T-helper 17 cell (primary cell): ENCODE data around the gene GRID1. TPM values are rescaled to one million over a fixed set of nuclear protein-coding genes. Genes with fewer than 3 reads are reported as not detected.

Experiments
- ATAC-seq: fragments of 150-1000 bp; cut with Tn5 transposase; 2 replicates; pipeline ENCODE4 v1.10.0; 2021; ENCODE audit warnings: mild to moderate bottlenecking, moderate library complexity
- DNase-seq, 3 donors: peaks; one replicate each; pipeline versions ENCODE4 v3.0.0 to v3.0.0-alpha.2; 2020 to 2021
- H3K9me3 ChIP-seq: one replicate; pipeline ENCODE4 v1.7.0; 2013; ENCODE audit warnings: low read length, mild to moderate bottlenecking; ENCODE audit not compliant: control insufficient read depth, poor library complexity, severe bottlenecking
- H3K27ac Mint-ChIP-seq: one replicate; pipeline ENCODE4 v1.8.0; 2022; ENCODE audit warnings: mild to moderate bottlenecking, moderate library complexity, mixed read lengths
- H3K27me3 Mint-ChIP-seq: one replicate; pipeline ENCODE4 v1.8.0; 2022; ENCODE audit warnings: mixed read lengths
- H3K36me3 Mint-ChIP-seq: one replicate; pipeline ENCODE4 v1.8.0; 2022; ENCODE audit warnings: low read depth, mixed read lengths
- H3K4me1 Mint-ChIP-seq: one replicate; pipeline ENCODE4 v1.8.0; 2022; ENCODE audit warnings: mild to moderate bottlenecking, mixed read lengths
- H3K4me3 Mint-ChIP-seq: one replicate; pipeline ENCODE4 v1.8.0; 2022; ENCODE audit warnings: mild to moderate bottlenecking, moderate library complexity, mixed read lengths
- total RNA-seq, 4 donors: library from RNA in 2 of 4; stranded (reverse) in 2 of 4; gene quantifications; one replicate each; pipeline ENCODE4 v1.2.3 and lab custom pipeline; 2022 to 2026

The GRID1 gene
- total RNA-seq (not detected), total RNA-seq (lab: John Stamatoyannopoulos, UW) (0 to 0.35 reads per million in 2 donors)

- no peaks in the 10 kb centered on the region for H3K9me3 ChIP-seq
- peaks cover 6% of the 10 kb centered on the region for H3K4me1 Mint-ChIP-seq
- peaks cover 75% of the 10 kb centered on the region for H3K27me3 Mint-ChIP-seq
- H3K27ac Mint-ChIP-seq = no peak within 1 kb of the TSS
- H3K36me3 Mint-ChIP-seq = peaks cover 12% of the 10 kb centered on the region
- ATAC-seq (peak; percentile 55), DNase-seq (no peak)
- peak within 1 kb of the TSS; percentile 89 for H3K4me3 Mint-ChIP-seq
These were observed at the start of gene GRID1 for GRCh38 chr10:86366033-86366901. Gene GRID1 (minus strand): TSS chr10:86366795.

DNA sequence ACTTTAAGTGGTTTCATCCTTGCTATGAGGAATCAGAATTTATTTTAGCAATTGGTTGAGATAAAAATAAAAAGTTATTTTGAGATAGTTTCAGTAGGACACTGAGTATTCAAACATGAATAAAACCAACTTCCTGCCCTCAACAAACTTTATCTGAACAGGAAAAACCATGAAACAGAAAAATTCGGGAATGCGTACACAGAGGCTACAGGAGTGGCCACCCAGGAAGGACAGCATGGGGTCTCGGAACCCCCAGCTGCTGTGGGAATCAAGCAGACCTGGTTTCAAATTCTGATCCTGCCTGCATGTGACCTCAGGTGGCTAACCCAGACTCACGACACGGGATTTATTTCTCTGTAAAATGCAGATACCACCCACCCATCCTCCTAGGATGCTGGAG is 49.0 kb upstream of the GRID1 start:
- no peaks in the 10 kb centered on the region for H3K27me3 Mint-ChIP-seq
- ATAC-seq (no peak), DNase-seq (no peak)
- H3K4me1 Mint-ChIP-seq = peaks cover 24% of the 10 kb centered on the region
- H3K4me3 Mint-ChIP-seq = no peak overlapping the region
- H3K36me3 Mint-ChIP-seq = peaks cover 4% of the 10 kb centered on the region
- H3K9me3 ChIP-seq = no peaks in the 10 kb centered on the region
- peak overlapping the region; percentile 48 for H3K27ac Mint-ChIP-seq

DNA sequence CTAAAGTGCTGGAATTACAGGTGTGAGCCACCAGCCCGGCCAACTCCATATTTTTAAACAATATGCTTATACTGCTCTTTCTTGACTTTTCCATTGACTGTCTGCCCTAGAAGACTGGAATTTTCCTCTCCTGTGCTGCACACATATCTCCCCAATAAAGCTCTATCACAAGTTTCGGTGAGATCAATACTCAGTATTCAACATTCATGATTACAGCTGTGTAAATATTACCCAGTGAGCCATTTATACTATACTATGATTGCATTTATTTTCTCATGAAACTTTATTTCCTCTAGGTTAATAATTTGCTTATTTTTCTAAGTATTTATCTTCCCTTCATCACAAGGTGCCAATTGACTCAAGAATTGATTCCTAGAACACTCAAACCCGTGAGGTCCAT is 48.5 kb upstream of the GRID1 start:
- H3K4me1 Mint-ChIP-seq = peaks cover 25% of the 10 kb centered on the region
- peaks cover under 1% of the 10 kb centered on the region for H3K36me3 Mint-ChIP-seq
- no peaks in the 10 kb centered on the region for H3K27me3 Mint-ChIP-seq
- H3K4me3 Mint-ChIP-seq = no peak overlapping the region
- no peak for ATAC-seq
- H3K27ac Mint-ChIP-seq = peak overlapping the region; percentile 48
- no peak for DNase-seq
- H3K9me3 ChIP-seq = no peaks in the 10 kb centered on the region

- Mint-ChIP-seq H3K27ac (peak overlapping the region; percentile 67), H3K4me1 (peaks cover 28% of the 10 kb centered on the region), H3K27me3 (no peaks in the 10 kb centered on the region), H3K4me3 (no peak overlapping the region), H3K36me3 (no peaks in the 10 kb centered on the region)
- no peak for DNase-seq
- ATAC-seq = peak; percentile 76
- H3K9me3 ChIP-seq = no peaks in the 10 kb centered on the region
These were observed 46.6 kb upstream of the GRID1 start for GRCh38 chr10:86413046-86413728.

DNA sequence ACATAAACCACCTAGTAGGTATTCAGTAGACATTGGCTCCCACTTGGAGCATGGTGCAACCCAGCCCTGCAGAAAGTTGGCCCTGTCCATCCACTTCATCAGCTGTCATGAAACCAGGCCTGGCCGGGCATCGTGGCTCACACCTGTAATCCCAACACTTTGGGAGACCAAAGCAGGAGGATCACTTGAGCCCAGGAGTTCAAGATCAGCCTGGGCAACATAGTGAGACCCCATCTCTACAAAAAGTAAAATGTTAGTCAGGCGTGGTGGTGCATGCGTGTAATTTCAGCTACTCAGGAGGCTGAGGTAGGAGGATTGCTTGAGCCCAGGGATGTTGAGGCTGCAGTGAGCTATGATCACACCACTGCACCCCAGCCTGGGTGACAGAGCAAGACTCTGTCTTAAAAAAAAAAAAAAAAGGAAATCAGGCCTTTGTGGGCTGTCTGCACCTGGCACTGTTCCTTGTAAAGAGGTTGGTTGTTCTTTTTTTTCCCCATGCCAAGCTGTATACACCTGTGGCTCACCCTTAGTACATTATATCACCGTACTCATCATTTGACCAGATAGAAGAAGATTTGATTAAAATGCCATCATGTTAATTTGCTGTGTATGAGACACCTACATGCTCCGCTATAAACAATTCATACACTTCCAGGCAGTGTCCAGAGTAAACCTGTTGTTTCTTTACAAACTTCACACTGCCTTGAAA is 45.4 kb upstream of the GRID1 start:
- Mint-ChIP-seq H3K27ac (peak overlapping the region; percentile 67), H3K4me3 (peak overlapping the region; percentile 77), H3K36me3 (no peaks in the 10 kb centered on the region), H3K4me1 (peaks cover 28% of the 10 kb centered on the region), H3K27me3 (no peaks in the 10 kb centered on the region)
- no peaks in the 10 kb centered on the region for H3K9me3 ChIP-seq
- DNase-seq (no peak), ATAC-seq (no peak)

DNA sequence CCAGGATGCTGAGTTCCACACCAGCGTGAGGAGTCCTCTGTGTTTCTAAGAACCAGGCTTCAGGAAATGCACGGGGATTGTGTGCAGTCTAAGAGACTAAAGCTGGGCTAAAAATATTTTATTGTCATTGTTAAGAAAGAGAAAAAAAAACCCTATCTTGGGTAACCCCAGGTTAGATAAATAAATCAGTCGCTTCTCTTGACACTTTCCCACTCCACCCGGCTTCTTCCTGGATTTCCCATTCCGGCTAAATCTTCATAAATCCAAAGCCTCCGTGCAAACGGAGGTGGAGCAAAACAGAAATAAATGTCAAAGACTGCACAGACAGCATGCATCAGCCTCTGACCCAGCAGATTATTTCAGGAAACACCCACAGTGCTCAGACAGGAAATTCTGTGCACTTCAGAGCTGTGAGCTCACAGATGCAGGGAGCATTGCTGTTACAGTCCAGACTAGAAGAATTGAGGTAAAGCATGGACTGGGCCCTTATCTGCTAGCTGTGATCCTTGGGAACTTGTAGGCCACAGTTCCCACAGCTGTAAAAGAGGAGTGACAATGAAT is 44.8 kb upstream of the GRID1 start:
- ATAC-seq (peak; percentile 78), DNase-seq (no peak)
- Mint-ChIP-seq H3K27ac (peak overlapping the region; percentile 67), H3K36me3 (no peaks in the 10 kb centered on the region), H3K4me1 (peaks cover 28% of the 10 kb centered on the region), H3K27me3 (no peaks in the 10 kb centered on the region), H3K4me3 (peak overlapping the region; percentile 77)
- no peaks in the 10 kb centered on the region for H3K9me3 ChIP-seq

DNA sequence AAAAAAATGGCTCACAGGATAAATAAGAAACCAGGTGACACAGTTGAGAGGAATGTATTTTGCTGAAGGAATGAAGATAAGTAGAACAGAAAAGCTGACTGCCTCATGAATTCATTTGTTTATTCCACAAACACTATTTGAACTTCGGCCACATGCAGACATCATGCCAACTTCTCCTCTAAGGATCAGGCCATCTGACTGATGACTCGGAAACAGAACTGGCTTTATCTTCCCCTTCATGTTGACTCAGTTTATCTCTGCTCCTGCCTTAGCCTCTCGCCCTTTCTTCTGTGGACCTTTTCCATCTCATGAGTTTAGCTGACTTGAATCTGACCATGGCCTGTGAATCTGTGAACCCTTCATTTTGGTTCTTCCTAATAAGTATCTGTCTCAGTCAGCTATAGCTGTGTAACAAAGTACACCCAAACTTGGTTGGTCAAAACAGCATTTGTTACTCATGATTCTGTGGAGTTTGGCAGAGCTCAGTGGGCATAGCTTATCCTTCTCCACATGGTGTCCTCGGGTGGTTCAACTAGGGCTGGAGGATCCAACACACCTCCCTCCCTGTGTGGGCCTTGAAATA is 44.0 kb upstream of the GRID1 start:
- DNase-seq (no peak), ATAC-seq (no peak)
- H3K4me3 Mint-ChIP-seq = peak overlapping the region; percentile 77
- no peaks in the 10 kb centered on the region for H3K36me3 Mint-ChIP-seq
- no peaks in the 10 kb centered on the region for H3K9me3 ChIP-seq
- peaks cover 28% of the 10 kb centered on the region for H3K4me1 Mint-ChIP-seq
- H3K27me3 Mint-ChIP-seq = no peaks in the 10 kb centered on the region
- H3K27ac Mint-ChIP-seq = peak overlapping the region; percentile 67

- H3K27ac Mint-ChIP-seq = peak overlapping the region; percentile 43
- DNase-seq = no peak
- H3K4me1 Mint-ChIP-seq = peaks cover 24% of the 10 kb centered on the region
- no peak overlapping the region for H3K4me3 Mint-ChIP-seq
- no peak for ATAC-seq
- no peaks in the 10 kb centered on the region for H3K27me3 Mint-ChIP-seq
- H3K9me3 ChIP-seq = no peaks in the 10 kb centered on the region
- H3K36me3 Mint-ChIP-seq = no peaks in the 10 kb centered on the region
These were observed 42.6 kb upstream of the GRID1 start for GRCh38 chr10:86409183-86409582.

DNA sequence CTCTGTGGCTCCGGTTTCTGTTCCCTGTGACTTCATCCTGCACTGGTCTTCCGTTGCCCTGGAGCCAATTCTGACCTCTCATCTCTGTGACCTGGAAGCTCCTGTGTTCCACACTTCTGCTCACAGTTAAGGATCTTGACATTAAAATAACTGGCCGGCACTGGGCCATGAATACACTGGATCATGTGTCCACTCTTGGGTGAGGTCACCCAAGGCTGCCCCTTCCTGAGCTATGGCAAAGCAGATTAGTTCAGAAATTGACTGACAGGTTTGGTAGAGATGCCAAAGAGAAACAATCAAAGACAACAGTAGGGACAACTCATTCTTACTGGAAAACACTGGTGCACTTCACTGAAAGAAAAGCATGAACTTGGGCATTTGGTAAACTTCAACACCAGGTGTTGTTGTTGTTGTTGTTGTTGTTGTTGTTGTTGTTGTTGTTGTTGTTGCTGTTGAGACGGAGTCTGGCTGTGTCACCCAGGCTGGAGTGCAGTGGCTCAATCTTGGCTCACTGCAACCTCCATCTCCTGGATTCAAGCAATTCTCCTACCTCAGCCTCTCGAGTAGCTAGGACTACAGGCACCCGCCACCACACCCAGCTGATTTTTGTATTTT is 36.7 kb upstream of the GRID1 start:
- Mint-ChIP-seq H3K36me3 (no peaks in the 10 kb centered on the region), H3K27ac (no peak overlapping the region)

DNA sequence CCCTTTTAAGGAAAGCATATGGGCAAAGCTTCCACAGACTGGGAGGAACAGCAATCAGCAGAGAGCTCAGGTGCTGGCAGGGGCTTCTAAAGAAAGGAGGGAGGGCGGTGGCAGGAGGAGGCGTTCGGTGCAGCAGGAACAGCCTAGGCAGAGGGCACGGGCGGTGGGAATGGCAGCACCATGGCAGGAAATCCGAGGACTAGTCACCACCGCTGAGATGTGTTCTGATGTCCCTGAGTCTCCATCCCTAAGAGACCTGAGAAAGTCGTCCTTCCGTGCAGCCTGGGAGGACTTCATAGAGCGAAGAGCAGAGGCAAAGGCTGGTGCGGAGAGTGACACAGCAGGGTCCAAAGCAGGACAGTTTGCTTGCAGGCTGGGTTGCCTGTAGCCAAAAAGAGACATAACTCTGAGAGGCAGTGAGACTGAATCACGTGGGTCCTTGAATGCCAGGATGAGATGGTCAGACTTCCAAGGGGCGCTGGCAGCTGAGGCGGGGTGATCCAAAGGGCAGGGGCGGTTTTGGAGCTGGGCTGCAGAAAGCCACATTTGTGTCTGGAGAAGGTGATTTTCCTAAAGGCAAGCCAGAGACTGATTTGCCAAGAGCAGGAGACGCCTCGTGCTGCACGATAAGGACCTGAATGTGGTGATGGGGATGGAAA is 35.8 kb upstream of the GRID1 start:
- no peaks in the 10 kb centered on the region for H3K9me3 ChIP-seq
- H3K27ac Mint-ChIP-seq = peak overlapping the region; percentile 74
- H3K4me1 Mint-ChIP-seq = peaks cover 12% of the 10 kb centered on the region
- ATAC-seq = no peak
- H3K27me3 Mint-ChIP-seq = no peaks in the 10 kb centered on the region
- no peak overlapping the region for H3K4me3 Mint-ChIP-seq
- no peak for DNase-seq
- no peaks in the 10 kb centered on the region for H3K36me3 Mint-ChIP-seq

More for the DNA sequence above, 36.7 kb upstream of the GRID1 start:
- Mint-ChIP-seq H3K4me1 (peaks cover 12% of the 10 kb centered on the region), H3K4me3 (no peak overlapping the region), H3K27me3 (no peaks in the 10 kb centered on the region)
- H3K9me3 ChIP-seq = no peaks in the 10 kb centered on the region
- DNase-seq = no peak
- no peak for ATAC-seq

DNA sequence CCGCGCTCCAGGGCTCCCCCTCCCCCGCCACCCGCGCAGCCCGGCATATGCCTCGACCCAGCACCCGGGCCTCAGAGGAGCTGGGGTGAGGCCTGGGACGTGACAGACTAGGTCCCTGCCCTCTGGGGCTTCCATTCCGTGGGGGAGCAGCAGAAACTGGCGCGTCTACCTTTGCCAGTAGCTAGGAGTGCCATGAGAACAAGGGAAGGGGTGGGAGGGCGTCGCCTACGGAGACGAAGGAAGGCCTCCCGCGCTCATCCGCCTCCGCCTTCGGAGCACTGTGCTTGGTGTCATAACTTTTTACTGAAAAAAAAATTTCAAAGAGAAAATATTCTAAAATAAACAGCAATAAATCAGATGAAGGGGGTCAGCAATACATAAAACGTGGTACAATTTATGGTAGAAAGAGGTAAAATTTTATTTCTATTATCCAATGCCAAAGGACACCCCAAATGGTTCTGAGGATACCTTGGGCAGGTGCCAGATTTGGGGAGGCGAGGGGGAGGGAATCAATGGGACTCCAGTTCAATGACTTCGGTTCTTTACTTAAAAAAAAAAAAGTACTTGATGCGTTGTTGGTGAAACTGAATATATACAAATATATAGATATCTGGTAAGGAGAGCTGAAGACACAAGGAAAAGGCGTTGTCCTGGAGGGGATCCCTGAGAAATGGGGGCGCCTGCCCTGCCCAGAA is 35.1 kb upstream of the GRID1 start:
- Mint-ChIP-seq H3K27ac (peak overlapping the region; percentile 74), H3K36me3 (no peaks in the 10 kb centered on the region), H3K4me3 (peak overlapping the region; percentile 91), H3K4me1 (peaks cover 12% of the 10 kb centered on the region), H3K27me3 (no peaks in the 10 kb centered on the region)
- DNase-seq = no peak
- no peak for ATAC-seq
- H3K9me3 ChIP-seq = no peaks in the 10 kb centered on the region
